Small intestine (tissue), 7 donors: ENCODE measurements around the gene CNOT6. TPM values are rescaled to one million over a fixed set of nuclear protein-coding genes. Genes with fewer than 3 reads are reported as not detected.
A peak's percentile ranks its signal among the peaks of the same experiment; 100 is the strongest.

Experiments used
- DNase-seq, 2 donors: peaks; one replicate each; pipeline versions ENCODE4 v3.0.0 to v3.0.0-alpha.2; 2013
- FAIRE-seq: peaks from 2 replicates; lab custom pipeline; 2012; peaks lifted over from hg19 to GRCh38; lab: Jason Lieb, UNC
- H3K27ac ChIP-seq, 3 donors: one replicate each; pipeline ENCODE4 v1.5.1; 2013; ENCODE audit warnings: low read length in 2 of 3, mild to moderate bottlenecking in 2 of 3, control low read depth in 1 of 3, inconsistent platforms in 1 of 3, low read depth in 1 of 3, moderate library complexity in 1 of 3
- H3K27me3 ChIP-seq, 3 donors: one replicate each; pipeline ENCODE4 v1.6.1; 2013; ENCODE audit warnings: low read length in 3 of 3, inconsistent platforms in 1 of 3; ENCODE audit not compliant: control insufficient read depth in 3 of 3, insufficient read depth in 3 of 3
- H3K36me3 ChIP-seq, 3 donors: one replicate each; pipeline ENCODE4 v1.6.1; 2013; ENCODE audit warnings: low read length in 3 of 3, inconsistent platforms in 1 of 3, low read depth in 1 of 3, mild to moderate bottlenecking in 1 of 3, moderate library complexity in 1 of 3; ENCODE audit not compliant: control insufficient read depth in 3 of 3, insufficient read depth in 2 of 3
- H3K4me1 ChIP-seq, 3 donors: one replicate each; pipeline ENCODE4 v1.6.1; 2013; ENCODE audit warnings: low read length in 2 of 3, inconsistent platforms in 1 of 3, low read depth in 1 of 3, mild to moderate bottlenecking in 1 of 3, moderate library complexity in 1 of 3; ENCODE audit not compliant: control insufficient read depth in 3 of 3, insufficient read depth in 2 of 3
- H3K4me3 ChIP-seq, 3 donors: one replicate each; pipeline ENCODE4 v1.5.1; 2013; ENCODE audit warnings: low read length in 3 of 3, control low read depth in 1 of 3, inconsistent platforms in 1 of 3, low read depth in 1 of 3, mild to moderate bottlenecking in 1 of 3, moderate library complexity in 1 of 3
- H3K9me3 ChIP-seq, 2 donors: one replicate each; pipeline ENCODE4 v1.6.1; 2013; ENCODE audit warnings: low read depth in 1 of 2, low read length in 1 of 2; ENCODE audit not compliant: control insufficient read depth in 2 of 2, insufficient read depth in 1 of 2
- WGBS, 3 donors: extraction: QIAGEN DNeasy Blood & Tissue Kit; methylation state at CpG; one replicate each; pipeline ENCODE4 v1.1.7; 2013; 5-methylcytosine and 5-hydroxymethylcytosine counted together
- polyA plus RNA-seq, 4 donors: library from polyadenylated mRNA; stranded (reverse) in 3 of 4; unstranded in 1 of 4; fragments of 200-250 nt in 3 of 4; fragments of 120-200 nt in 1 of 4; gene quantifications; one replicate each; pipeline versions ENCODE4 v1.2.1 to v1.2.3, GENCODE V29; 2013
- donor health status: healthy with polysubstance abuse.
- donor health status: control.
- donor health status: control.
- donor health status: Bipolar disorder and iron deficiency.
- donor health status: healthy.

The CNOT6 gene
- polyA plus RNA-seq, 4 donors = 9.5 to 30.7 (median 14.5) TPM

DNA sequence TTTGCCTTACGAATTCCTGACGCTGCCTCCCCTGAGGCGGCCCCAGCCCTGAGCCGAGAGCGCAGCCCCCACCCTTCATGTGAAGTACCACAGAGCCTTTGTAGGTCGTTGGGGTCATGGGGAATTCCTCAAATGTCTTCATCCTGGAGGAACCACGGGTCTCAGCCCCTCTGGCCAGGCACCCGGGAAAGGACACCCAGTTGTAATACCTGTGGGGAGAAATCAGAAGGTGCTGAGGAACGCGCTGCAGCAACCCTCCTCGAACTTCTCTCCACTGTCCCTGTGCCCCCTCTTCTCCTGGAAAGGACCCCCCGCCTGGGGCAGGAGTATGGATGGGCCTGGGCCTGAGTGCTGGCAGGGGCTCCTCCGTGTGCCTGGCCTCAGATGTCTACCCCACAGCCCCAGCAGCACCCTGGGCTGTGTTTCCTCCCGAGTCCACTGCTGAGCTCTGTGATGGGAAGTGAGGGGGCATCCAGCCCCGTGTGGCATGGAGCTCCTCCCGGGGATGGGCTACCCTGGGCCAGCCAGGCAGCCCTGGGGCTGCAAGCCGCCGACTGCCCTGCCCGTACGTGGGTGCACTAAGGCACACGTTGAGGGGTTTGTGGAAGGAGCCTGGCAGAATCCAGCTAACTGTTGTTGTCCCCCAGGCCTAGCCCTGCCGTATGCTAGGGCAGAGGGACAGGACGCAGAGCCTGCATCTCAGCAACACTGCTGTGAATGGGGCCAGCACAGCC lies 115.8 kb downstream of the CNOT6 start:
- 75 to 78% (median 77%) methylated on average over 23 of the region's 23 CpGs for WGBS, 3 donors
- Histone ChIP-seq H3K4me3 (no peak overlapping the region), H3K9me3 (no peaks in the 10 kb centered on the region), H3K4me1 (no peaks in the 10 kb centered on the region), H3K27ac (no peak overlapping the region), H3K27me3 (no peaks in the 10 kb centered on the region), H3K36me3 (no peaks in the 10 kb centered on the region)
- FAIRE-seq (no peak), DNase-seq (no peak)

DNA sequence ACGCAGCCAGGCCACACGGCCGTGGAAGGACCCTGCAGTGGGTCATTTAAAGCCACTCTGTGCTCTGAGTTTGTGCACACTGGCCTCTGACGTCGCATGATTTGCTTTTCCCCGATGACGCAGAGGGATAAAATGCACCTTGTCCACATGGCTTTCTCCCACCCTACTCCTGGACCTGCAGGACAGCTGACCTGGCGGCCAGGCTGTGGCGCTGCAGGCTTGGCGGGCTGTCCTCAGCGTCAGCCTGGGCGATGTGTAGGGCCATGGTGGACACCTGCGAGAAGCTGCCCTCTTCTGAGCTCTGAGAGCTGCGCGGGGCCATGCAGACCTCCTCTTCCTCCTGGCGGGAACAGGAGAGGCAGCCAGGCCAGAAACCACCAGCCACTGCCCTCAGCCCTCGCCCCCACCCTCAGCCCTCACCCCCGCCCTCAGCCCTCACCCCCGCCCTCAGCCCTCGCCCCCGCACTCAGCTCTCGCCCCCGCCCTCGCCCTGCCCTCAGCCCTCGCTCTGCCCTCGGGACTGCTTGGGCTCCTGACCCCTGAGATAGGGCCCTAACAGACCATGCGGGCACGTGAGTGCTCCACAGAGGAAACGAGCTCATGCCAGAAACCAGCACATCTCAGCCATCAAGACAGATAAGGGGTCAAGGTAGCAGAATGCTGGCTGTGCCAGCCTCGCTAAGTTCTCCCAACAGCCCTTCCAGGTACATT lies 117.1 kb downstream of the CNOT6 start:
- FAIRE-seq = no peak
- no peaks in the 10 kb centered on the region for H3K27me3 ChIP-seq
- H3K36me3 ChIP-seq = no peaks in the 10 kb centered on the region
- H3K4me3 ChIP-seq = no peak overlapping the region
- H3K4me1 ChIP-seq = no peaks in the 10 kb centered on the region
- H3K27ac ChIP-seq = no peak overlapping the region
- no peak for DNase-seq
- 66 to 79% (median 68%) methylated on average over 24 to 30 of the region's 30 CpGs for WGBS, 3 donors
- H3K9me3 ChIP-seq = no peaks in the 10 kb centered on the region

DNA sequence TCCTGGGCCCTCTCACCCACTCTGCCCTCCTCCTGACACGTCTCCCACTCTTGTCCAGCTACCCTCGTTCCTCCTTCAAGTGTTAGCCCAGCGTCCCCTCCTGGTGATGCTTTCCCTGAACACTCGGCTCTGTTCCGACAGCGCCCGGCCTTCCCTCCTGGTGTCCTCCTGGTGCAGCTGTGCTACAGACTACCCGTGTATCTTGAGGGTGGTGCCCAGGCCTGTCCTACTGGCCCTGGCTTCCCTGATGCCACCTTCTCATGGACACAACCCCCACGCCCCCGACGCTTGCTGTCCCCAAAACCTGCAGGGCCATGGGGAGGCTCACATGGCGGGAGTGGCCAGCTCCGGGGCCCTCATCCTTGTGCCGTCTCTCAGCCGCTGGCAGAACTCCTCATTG lies 118.5 kb downstream of the CNOT6 start:
- Histone ChIP-seq H3K36me3 (no peaks in the 10 kb centered on the region), H3K4me3 (no peak overlapping the region), H3K27ac (no peak overlapping the region), H3K4me1 (no peaks in the 10 kb centered on the region), H3K27me3 (no peaks in the 10 kb centered on the region), H3K9me3 (no peaks in the 10 kb centered on the region)
- FAIRE-seq (no peak), DNase-seq (no peak)
- 73 to 84% (median 75%) methylated on average over 14 to 15 of the region's 15 CpGs for WGBS, 3 donors

DNA sequence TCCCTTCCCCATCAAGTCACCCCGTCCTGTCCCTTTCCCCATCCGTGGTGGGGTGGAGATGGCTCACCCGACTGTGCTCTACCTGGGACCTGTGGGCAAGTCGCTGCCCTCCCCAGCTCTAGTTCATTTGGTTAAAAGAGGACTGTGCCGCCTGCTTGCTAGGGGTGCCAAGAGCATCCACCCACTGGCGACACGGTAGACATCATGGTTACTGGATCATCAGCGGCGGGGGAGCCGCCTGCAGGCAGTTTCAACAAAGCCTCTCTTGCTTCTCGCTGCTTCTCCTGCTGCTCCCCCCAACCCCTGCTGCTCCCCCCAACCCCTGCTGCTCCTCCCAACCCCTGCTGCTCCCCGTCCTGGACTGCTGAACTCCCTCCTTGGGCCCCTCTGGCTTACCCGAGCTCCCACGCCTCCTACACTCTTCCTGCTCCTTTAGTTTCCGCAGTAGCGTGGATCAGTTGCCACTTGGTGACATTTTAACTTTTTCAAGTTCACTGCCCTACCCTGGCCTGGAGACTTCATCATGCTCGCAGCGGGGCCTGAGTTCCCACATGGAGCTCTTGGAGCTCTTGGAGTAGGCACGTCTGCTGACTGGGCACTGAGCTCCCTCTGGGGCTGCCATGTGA lies 119.1 kb downstream of the CNOT6 start:
- H3K4me3 ChIP-seq = no peak overlapping the region
- H3K27me3 ChIP-seq = peaks cover 0 to under 1% (median 0%) of the 10 kb centered on the region in 3 donors
- H3K36me3 ChIP-seq = no peaks in the 10 kb centered on the region
- H3K27ac ChIP-seq = no peak overlapping the region
- H3K4me1 ChIP-seq = no peaks in the 10 kb centered on the region
- DNase-seq (no peak), FAIRE-seq (no peak)
- H3K9me3 ChIP-seq = no peaks in the 10 kb centered on the region
- WGBS, 3 donors = 62 to 80% (median 69%) methylated on average over 16 to 19 of the region's 19 CpGs

DNA sequence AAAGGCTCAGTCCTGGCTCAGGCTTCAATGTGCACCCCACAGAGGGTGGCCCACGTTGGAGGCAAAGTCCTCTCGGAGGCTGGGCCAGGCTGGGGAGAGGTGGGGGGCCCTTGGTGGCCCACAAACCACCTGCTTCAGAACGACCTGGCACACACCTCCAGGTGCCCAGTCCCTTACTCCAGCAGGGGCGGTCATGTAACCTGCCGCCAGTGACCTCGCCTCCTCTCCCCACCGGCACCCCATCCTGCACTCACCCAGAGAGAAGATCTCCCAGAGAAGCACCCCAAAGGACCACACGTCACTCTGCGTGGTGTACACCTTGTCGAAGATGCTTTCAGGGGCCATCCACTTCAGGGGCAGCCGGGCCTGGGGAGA lies 119.6 kb downstream of the CNOT6 start:
- WGBS, 3 donors = 63 to 78% (median 72%) methylated on average over 11 of the region's 11 CpGs
- no peaks in the 10 kb centered on the region for H3K36me3 ChIP-seq
- H3K4me1 ChIP-seq = no peaks in the 10 kb centered on the region
- no peak for FAIRE-seq
- H3K4me3 ChIP-seq = no peak overlapping the region
- H3K27me3 ChIP-seq = peaks cover 0 to 5% (median under 1%) of the 10 kb centered on the region in 3 donors
- no peak overlapping the region for H3K27ac ChIP-seq
- H3K9me3 ChIP-seq = no peaks in the 10 kb centered on the region
- DNase-seq = no peak

DNA sequence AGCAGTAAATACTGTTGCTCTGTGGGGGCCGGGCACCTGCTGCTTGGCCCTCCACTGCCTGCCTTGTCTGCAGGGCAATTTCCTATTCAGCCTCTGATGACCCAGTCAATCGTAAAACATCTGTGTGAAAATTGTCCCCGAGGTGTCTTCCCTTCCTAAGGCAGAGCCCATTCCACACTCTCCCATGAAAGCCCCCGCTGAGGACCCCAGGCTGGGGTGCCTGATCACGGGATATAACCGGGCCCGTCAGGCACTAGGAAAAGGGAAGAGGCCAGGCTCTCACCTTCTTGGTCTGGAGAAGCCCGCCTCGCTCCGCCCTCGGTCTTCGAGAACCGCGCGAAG lies 124.3 kb downstream of the CNOT6 start:
- Histone ChIP-seq H3K9me3 (no peaks in the 10 kb centered on the region), H3K27me3 (peaks cover 0 to 12% (median 6%) of the 10 kb centered on the region in 3 donors), H3K27ac (no peak overlapping the region), H3K36me3 (no peaks in the 10 kb centered on the region), H3K4me1 (no peaks in the 10 kb centered on the region), H3K4me3 (no peak overlapping the region)
- DNase-seq (no peak), FAIRE-seq (no peak)
- WGBS, 3 donors = 24 to 30% (median 29%) methylated on average over 15 of the region's 15 CpGs

DNA sequence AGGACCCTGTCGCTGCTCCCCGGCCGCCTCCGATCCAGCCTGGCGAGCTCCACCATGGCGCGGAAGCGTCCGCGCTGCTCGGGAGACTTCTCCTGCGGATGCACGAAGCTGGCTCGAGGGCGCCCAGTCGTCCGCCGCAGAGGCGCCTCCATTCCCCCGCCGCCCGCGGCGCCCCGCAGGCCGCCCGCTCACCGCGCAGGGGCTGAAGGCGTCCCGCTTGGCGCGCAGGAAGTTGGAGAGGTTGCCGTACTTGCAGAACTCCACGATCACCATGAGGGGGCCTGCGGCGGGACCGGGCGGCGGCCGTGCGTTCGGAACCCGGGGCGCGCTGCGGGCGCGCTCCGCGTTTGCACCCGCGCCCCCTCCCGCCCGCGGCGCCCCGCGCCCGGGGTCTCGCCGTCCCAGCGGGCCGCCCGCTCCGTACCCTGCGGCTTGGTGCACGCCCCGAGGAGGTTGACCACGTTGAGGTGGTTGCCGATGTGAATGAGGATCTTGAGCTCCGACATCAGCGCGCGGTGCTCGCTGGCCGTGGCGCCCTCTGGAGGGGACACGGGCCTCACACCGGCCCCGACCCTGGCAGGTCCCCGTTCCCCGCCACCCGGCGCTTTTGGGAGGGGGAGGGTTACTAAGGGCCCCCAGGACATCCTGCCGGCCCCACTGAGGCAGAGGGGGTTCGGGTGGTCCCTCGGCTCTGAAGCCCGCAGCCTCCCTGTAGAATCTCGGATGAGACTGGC lies 124.8 kb downstream of the CNOT6 start:
- DNase-seq (peak; percentile 6 to 50), FAIRE-seq (no peak)
- Histone ChIP-seq H3K9me3 (no peaks in the 10 kb centered on the region), H3K4me1 (no peaks in the 10 kb centered on the region), H3K27ac (no peak overlapping the region), H3K27me3 (peaks cover 0 to 12% (median 6%) of the 10 kb centered on the region in 3 donors), H3K36me3 (no peaks in the 10 kb centered on the region), H3K4me3 (peak overlapping the region in 1 of 3 donors; percentile 35)
- WGBS, 3 donors = 13 to 27% (median 15%) methylated on average over 52 to 90 of the region's 90 CpGs

DNA sequence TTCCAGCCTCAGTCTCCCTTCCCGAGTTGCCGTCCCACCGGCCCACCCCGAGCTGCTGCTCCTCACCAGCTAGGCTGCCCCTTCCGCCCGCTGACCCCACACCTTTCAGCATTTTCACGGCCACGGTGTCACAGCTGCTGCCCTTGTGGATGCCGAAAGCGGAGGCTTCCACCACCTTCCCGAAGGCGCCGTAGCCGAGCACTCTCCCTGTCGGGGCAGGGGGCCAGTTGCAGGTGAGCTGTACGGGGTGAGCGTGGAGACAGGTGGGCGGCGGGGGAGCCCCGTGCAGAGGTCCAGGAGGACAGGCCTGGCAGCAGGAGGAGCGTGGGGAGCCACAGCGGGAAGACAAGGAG lies 125.4 kb downstream of the CNOT6 start:
- no peaks in the 10 kb centered on the region for H3K36me3 ChIP-seq
- H3K27me3 ChIP-seq = peaks cover 0 to 12% (median 6%) of the 10 kb centered on the region in 3 donors
- FAIRE-seq = no peak
- no peaks in the 10 kb centered on the region for H3K9me3 ChIP-seq
- no peak overlapping the region for H3K4me3 ChIP-seq
- WGBS, 3 donors = 78 to 82% (median 81%) methylated on average over 22 of the region's 22 CpGs
- H3K4me1 ChIP-seq = no peaks in the 10 kb centered on the region
- DNase-seq = no peak
- H3K27ac ChIP-seq = no peak overlapping the region
